Transverse colon (tissue), 4 donors: ENCODE measurements around the gene ZNF609. TPM values are rescaled to one million over a fixed set of nuclear protein-coding genes. Genes with fewer than 3 reads are reported as not detected.
A peak's percentile ranks its signal among the peaks of the same experiment; 100 is the strongest.

ENCODE experiments used
- DNase-seq: peaks from one replicate; pipeline ENCODE4 v3.0.0-alpha.2; 2019
- H3K27ac ChIP-seq, 4 donors: fragments of 200-600 bp; sonication (generic); 2 replicates each; pipeline ENCODE4 v1.5.1; 2016 to 2018; ENCODE audit warnings: inconsistent platforms in 4 of 4
- H3K27me3 ChIP-seq: fragments of 200-600 bp; sonication (generic); 2 replicates; pipeline ENCODE4 v1.5.1; 2017; ENCODE audit warnings: inconsistent platforms
- H3K36me3 ChIP-seq, 4 donors: fragments of 200-600 bp; sonication (generic); 2 replicates each; pipeline ENCODE4 v1.5.1; 2017 to 2019; ENCODE audit warnings: inconsistent platforms in 4 of 4
- H3K4me1 ChIP-seq, 4 donors: fragments of 200-600 bp; sonication (generic); 2 replicates each; pipeline ENCODE4 v1.5.1; 2017 to 2020; ENCODE audit warnings: inconsistent platforms in 4 of 4
- H3K4me3 ChIP-seq, 4 donors: fragments of 200-600 bp; sonication (generic); 1 replicate in 1 of 4; 2 replicates in 3 of 4; pipeline versions ENCODE4 v1.5.1 to v1.6.1; 2017 to 2019; ENCODE audit warnings: inconsistent platforms in 4 of 4
- H3K9me3 ChIP-seq, 2 donors: fragments of 200-600 bp; sonication (generic); 2 replicates each; pipeline ENCODE4 v1.5.1; 2017 to 2019; ENCODE audit warnings: inconsistent platforms in 2 of 2
- EP300 ChIP-seq: sonication (generic); formaldehyde crosslinking; IDR thresholded peaks from one replicate; pipeline ENCODE4 v1.6.1; 2017; ENCODE audit warnings: antibody characterized with exemption, low read depth
- POLR2A ChIP-seq: fragments of 450-650 bp; IDR thresholded peaks from one replicate; pipeline ENCODE4 v1.6.1; 2016; ENCODE audit warnings: antibody characterized with exemption, mild to moderate bottlenecking, moderate library complexity
- POLR2AphosphoS5 ChIP-seq, 3 donors: sonication (generic); formaldehyde crosslinking; IDR thresholded peaks; one replicate each; pipeline ENCODE4 v1.6.1; 2016; ENCODE audit warnings: antibody characterized with exemption in 3 of 3
- WGBS, 2 donors: methylation state at CpG; one replicate each; pipeline ENCODE4 v1.1.5; 2018; ENCODE audit warnings: low coverage in 1 of 2; 5-methylcytosine and 5-hydroxymethylcytosine counted together
- in situ Hi-C, 4 donors: fragments of 200-750 bp; cut with MboI; loops; one replicate each; pipeline versions ENCODE4 v1.15.0 to v1.15.1; 2017; ENCODE audit warnings: low sequenced_read_pairs in 3 of 4, low pct_ligation_motif_present in 1 of 4, low pct_unique_long_range_greater_than_20kb in 1 of 4
- intact Hi-C: fragments of 100-400 bp; cut with DNase I; formaldehyde crosslinking; loops from one replicate; pipeline ENCODE4 v1.15.1; 2023; ENCODE audit warnings: low total_unique reads
- total RNA-seq, 4 donors: library from RNA; depleted of rRNA; stranded (reverse); fragments of >200 nt; gene quantifications; one replicate each; pipeline ENCODE4 v1.1.0, GENCODE V29; 2016
- TF ChIP-seq, protein P1 (sequence below), 5 experiments: fragments of 200-600 bp in 3 of 5; fragments of 450-650 bp in 2 of 5; sonication (generic) in 3 of 5; IDR thresholded peaks; 1 replicate in 2 of 5; 2 replicates in 3 of 5; pipeline ENCODE4 v1.5.1; 2016 to 2017; ENCODE audit warnings: antibody characterized with exemption in 5 of 5, inconsistent platforms in 3 of 5, mild to moderate bottlenecking in 2 of 5, moderate library complexity in 1 of 5

Gene ZNF609
- total RNA-seq, 4 donors from 2014 or later, result 16.1 to 34.8 (median 28.2) TPM

DNA sequence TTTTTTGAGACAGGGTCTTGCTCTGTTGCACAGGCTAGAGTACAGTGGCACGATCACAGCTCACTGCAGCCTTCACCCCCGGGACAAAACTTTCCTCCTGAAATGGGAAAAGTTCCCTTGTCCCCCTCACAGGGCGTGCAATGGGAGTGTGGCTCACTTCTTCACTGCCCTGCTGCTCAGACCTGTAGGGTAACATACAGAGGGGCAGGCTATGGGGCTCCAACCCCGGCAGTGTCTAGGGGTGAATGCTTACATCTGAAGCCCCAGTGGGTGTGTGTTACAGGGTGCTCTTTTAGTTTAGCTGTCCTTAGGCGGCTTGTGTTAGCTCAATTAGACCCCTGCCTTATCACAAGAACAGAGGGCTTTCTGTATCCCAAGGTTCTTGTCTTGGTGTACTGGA is 157.8 kb downstream of the ZNF609 start:
- peaks cover 7 to 32% (median 18%) of the 10 kb centered on the region in 4 donors for H3K4me1 ChIP-seq
- WGBS, 2 donors, result 92% methylated on average over 5 of the region's 5 CpGs; no CpG with 5 or more reads in 1 of the 2 donors
- no peak for TF ChIP-seq POLR2A
- TF ChIP-seq, protein P1, sequence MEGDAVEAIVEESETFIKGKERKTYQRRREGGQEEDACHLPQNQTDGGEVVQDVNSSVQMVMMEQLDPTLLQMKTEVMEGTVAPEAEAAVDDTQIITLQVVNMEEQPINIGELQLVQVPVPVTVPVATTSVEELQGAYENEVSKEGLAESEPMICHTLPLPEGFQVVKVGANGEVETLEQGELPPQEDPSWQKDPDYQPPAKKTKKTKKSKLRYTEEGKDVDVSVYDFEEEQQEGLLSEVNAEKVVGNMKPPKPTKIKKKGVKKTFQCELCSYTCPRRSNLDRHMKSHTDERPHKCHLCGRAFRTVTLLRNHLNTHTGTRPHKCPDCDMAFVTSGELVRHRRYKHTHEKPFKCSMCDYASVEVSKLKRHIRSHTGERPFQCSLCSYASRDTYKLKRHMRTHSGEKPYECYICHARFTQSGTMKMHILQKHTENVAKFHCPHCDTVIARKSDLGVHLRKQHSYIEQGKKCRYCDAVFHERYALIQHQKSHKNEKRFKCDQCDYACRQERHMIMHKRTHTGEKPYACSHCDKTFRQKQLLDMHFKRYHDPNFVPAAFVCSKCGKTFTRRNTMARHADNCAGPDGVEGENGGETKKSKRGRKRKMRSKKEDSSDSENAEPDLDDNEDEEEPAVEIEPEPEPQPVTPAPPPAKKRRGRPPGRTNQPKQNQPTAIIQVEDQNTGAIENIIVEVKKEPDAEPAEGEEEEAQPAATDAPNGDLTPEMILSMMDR (IDR thresholded peaks at IDR 0.05), result no peak
- no peak for TF ChIP-seq POLR2AphosphoS5 (IDR thresholded peaks at IDR 0.05)
- no peak for TF ChIP-seq EP300
- no peaks in the 10 kb centered on the region for H3K27me3 ChIP-seq
- in situ Hi-C loops (no loop called here), intact Hi-C loops (no loop called here)
- no peak overlapping the region for H3K4me3 ChIP-seq
- no peaks in the 10 kb centered on the region for H3K36me3 ChIP-seq
- H3K27ac ChIP-seq, result no peak overlapping the region
- no peak for DNase-seq
- no peaks in the 10 kb centered on the region for H3K9me3 ChIP-seq

DNA sequence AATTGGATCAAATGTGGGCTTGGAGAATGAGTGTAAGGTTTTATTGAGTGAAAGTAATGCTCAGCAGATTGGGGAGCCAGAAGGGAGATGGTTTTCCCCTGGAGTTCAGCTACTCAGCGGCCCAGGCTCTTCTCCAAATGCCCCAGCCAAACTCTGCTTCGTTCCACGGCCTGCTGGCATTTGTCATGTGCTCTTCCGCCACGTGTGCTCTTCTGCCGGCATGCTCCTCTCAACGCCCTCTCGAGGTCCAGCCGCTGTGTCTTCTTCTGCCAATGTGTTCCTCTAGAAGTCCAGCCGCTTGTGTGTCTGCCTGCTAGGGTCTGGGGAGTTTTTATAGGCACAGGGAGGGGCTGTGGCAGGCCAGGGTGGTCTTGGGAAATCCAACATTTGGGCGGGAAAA is 158.2 kb downstream of the ZNF609 start:
- Histone ChIP-seq H3K27ac (no peak overlapping the region), H3K4me1 (peaks cover 7 to 34% (median 18%) of the 10 kb centered on the region in 4 donors), H3K9me3 (no peaks in the 10 kb centered on the region), H3K4me3 (no peak overlapping the region), H3K36me3 (no peaks in the 10 kb centered on the region), H3K27me3 (no peaks in the 10 kb centered on the region)
- no peak for DNase-seq
- intact Hi-C loops (no loop called here), in situ Hi-C loops (no loop called here)
- TF ChIP-seq, protein P1 (IDR thresholded peaks at IDR 0.05), result no peak
- WGBS, 2 donors, result 88% methylated on average over 11 of the region's 11 CpGs; no CpG with 5 or more reads in 1 of the 2 donors

DNA sequence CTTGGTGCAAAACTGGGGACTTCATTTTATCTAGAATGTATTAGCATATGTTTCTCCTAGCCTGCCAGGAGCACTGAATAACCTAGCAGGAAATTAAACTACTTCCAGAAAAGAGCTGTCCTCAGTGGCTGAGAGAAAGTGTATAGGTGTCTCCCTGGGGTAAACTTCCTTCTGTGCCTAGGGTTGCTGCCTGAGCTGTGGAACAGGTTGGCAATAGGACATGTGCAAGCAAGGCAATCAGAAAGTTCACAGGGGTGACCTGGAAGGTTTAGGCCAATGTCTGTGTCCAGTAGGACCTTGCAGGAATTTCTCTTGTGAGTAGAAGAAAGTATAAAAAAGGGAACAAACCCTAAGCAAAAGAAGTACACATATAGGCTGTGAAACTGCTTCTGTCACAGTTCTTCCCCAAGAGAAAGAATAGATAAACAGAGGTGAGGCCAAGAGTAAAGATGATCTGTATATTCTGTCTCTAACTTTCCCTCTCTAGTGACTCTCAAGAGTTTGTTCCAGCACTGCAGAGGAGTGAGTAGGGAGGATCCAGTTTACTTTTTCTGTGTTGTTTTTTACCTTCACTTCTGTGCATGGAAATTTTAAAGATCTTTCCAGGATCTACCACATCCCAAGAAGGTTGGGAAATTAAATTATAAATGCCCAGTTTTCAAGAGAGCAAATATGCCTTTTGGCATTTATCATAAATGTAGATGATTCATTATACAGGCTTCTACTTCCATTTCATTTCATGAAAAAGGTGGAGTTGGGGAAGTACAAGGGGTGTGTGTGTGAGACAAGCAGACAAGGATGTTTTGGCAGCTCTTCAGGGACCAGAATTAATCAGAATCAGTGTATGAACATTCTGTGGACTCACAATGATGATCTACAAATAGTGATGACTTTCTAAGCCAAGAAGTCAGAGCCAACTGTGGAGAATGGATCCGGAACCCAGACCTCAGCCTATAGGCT is 159.8 kb downstream of the ZNF609 start:
- TF ChIP-seq EP300 (no peak), POLR2AphosphoS5 (IDR thresholded peaks at IDR 0.05) (no peak), POLR2A (no peak)
- TF ChIP-seq, protein P1 (IDR thresholded peaks at IDR 0.05), result no peak
- no peak for DNase-seq
- Histone ChIP-seq H3K4me3 (no peak overlapping the region), H3K36me3 (no peaks in the 10 kb centered on the region), H3K27me3 (no peaks in the 10 kb centered on the region), H3K27ac (peak overlapping the region in 3 of 4 donors; percentile 7 to 30 (median 25)), H3K4me1 (peaks cover 7 to 40% (median 20%) of the 10 kb centered on the region in 4 donors), H3K9me3 (no peaks in the 10 kb centered on the region)
- intact Hi-C loops (no loop called here), in situ Hi-C loops (no loop called here)
- whole genome bisulfite sequencing, 2 donors, result 93% methylated on average over 1 of the region's 1 CpG; no CpG with 5 or more reads in 1 of the 2 donors

DNA sequence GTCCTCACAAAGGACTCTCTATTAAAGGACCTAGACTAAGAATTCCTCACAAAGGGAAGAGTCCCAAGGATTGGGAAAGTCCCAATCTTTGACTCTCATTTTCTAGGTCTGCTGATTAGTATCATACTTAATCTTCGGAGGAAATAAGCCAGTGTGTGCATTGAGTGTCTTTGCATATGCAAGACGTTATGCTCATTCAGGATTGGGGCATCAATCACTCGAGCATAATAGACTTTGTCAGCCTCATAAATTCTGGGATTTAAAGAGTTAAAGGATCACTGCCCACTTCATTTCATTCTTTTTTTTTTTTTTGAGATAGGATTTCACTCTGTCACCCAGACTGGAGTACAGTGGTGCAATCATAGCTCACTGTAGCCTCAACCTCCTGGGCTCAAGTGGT is 160.7 kb downstream of the ZNF609 start:
- intact Hi-C loops, result no loop called here
- no peak overlapping the region for H3K27ac ChIP-seq
- WGBS, 2 donors, result 87 to 88% methylated on average over 2 to 3 of the region's 3 CpGs
- H3K4me3 ChIP-seq, result no peak overlapping the region
- H3K27me3 ChIP-seq, result no peaks in the 10 kb centered on the region
- H3K4me1 ChIP-seq, result peaks cover 7 to 40% (median 20%) of the 10 kb centered on the region in 4 donors
- H3K9me3 ChIP-seq, result no peaks in the 10 kb centered on the region
- no peak for TF ChIP-seq POLR2A
- TF ChIP-seq POLR2AphosphoS5 (IDR thresholded peaks at IDR 0.05), result no peak
- TF ChIP-seq EP300, result no peak
- TF ChIP-seq, protein P1 (IDR thresholded peaks at IDR 0.05), result no peak
- DNase-seq, result no peak
- no peaks in the 10 kb centered on the region for H3K36me3 ChIP-seq
- in situ Hi-C loops, result no loop called here
